Measurements from ENCODE around the gene TNNI2.

The TNNI2 gene

DNA sequence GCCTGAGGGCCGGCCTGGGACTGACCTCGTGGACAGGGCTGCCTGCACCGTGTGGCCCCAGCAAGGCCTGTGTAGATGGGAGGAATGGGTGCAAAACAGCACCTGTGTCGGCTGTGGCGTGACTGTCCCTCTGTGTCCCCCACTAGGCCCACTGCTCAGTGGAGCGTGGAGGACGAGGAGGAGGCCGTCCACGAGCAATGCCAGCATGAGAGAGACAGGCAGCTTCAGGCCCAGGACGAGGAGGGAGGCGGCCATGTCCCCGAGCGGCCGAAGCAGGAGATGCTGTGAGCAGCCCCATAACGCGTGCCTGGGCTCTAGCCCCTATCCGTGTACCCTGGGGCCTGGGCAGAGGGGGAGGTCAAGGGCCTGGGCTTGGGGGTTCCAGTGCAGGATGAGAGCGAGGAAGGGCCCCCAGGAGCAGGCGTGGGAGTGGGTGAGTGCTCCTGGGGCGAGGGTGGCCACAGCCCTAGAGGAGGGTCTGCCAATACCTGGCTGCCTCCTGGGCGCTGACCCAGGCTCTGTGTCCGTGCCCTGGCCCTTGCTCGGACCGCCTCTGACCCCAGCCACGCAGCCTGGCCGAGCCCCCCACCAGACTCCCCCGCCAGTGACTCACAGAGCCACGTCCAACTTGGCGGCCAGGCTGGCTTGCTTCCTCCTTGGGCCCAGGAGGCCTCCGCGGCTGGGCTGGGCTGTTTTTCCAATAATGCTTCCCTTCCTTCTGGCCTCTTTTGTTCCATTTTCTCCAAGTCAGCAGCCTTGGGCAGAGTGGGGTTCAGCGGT, 41.4 kb downstream of the TNNI2 start:
- no peaks in the 10 kb centered on the region for H3K9me3 ChIP-seq
- H3K27me3 ChIP-seq = no peaks in the 10 kb centered on the region
- peaks cover 98% of the 10 kb centered on the region for H3K36me3 ChIP-seq
- TF ChIP-seq, protein P1, sequence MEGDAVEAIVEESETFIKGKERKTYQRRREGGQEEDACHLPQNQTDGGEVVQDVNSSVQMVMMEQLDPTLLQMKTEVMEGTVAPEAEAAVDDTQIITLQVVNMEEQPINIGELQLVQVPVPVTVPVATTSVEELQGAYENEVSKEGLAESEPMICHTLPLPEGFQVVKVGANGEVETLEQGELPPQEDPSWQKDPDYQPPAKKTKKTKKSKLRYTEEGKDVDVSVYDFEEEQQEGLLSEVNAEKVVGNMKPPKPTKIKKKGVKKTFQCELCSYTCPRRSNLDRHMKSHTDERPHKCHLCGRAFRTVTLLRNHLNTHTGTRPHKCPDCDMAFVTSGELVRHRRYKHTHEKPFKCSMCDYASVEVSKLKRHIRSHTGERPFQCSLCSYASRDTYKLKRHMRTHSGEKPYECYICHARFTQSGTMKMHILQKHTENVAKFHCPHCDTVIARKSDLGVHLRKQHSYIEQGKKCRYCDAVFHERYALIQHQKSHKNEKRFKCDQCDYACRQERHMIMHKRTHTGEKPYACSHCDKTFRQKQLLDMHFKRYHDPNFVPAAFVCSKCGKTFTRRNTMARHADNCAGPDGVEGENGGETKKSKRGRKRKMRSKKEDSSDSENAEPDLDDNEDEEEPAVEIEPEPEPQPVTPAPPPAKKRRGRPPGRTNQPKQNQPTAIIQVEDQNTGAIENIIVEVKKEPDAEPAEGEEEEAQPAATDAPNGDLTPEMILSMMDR (IDR thresholded peaks at IDR 0.05) = no peak
- no peak overlapping the region for H3K4me3 ChIP-seq (ENCODE audit: low read depth in 1 of 2, low read length in 1 of 2)
- H3K27ac ChIP-seq = peak overlapping the region; percentile 64
- peaks cover 45 to 73% of the 10 kb centered on the region in 2 experiments for H3K4me1 ChIP-seq (ENCODE audit: control insufficient read depth in 1 of 2, insufficient read depth in 1 of 2, low read depth in 1 of 2, low read length in 1 of 2)

DNA sequence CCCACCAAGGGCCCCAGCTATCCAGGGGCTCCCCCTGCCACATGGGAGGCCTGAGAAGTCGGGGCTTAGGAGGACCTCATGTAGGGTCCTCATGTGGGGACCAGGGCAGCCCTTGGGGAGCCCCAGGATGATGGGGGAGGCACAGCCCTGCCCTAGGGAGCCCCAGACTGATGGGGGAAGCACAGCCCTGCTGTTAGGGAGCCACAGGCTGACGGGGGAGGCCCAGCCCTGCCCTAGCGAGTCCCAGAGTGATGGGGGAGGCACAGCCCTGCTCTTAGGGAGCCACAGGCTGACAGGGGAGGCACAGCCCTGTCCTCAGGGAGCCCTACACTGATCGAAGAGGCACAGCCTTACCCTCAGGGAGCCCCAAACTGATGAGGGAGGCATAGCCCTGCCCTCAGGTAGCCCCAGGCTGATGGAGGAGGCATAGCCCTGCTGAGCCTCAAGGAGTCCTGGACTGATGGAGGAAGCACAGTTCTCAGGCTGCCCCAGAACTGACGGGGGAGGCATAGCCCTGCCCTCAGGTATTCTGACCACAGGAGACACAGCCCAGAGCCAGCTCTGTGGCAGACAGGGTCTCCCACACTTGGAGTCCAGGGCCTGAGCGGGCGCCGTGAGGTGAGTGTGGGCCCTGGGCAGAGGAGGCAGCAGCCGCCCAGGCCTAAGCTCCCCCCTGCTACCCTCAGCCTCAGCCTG, 42.1 kb downstream of the TNNI2 start:
- TF ChIP-seq, protein P1 (IDR thresholded peaks at IDR 0.05) = no peak
- Histone ChIP-seq H3K4me3 (ENCODE audit: low read depth in 1 of 2, low read length in 1 of 2) (no peak overlapping the region), H3K36me3 (peaks cover 98% of the 10 kb centered on the region), H3K27me3 (no peaks in the 10 kb centered on the region), H3K27ac (peak overlapping the region; percentile 64), H3K4me1 (ENCODE audit: control insufficient read depth in 1 of 2, insufficient read depth in 1 of 2, low read depth in 1 of 2, low read length in 1 of 2) (peaks cover 45 to 65% of the 10 kb centered on the region in 2 experiments), H3K9me3 (no peaks in the 10 kb centered on the region)

DNA sequence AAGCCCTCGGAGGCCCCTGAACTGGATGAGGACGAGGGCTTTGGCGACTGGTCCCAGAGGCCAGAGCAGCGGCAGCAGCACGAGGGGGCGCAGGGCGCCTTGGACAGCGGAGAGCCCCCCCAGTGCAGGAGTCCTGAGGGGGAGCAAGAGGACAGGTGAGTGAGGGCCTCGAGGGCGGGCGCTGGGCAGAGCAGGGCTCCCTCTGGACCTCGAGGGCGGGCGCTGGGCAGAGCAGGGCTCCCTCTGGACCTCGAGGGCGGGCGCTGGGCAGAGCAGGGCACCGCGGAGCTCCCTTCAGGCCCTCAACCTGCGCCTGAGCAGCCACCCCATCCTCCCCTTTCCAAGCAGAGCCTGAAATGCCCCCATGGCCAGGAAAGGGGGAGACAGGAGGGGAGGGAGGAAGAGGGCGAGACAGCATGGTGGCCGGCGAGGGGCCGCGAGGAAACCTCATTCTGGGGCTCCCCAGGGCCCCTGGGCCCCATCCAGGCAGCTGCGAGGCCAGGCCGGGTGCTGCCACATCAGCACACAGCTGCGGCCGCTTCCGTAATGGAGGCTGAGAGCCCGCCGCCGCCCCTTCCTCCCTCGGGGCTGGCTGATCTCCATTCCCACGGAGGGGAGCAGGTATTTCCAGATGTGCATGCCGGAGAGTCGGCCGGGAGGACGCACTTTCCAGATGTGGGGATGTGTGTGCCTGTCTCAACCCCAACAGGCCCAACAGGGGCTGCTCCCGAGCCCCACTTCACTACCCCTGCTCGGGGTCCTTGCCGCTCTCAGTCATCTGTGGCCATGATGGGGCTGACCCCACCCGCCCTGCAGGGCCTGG, 42.9 kb downstream of the TNNI2 start:
- TF ChIP-seq, protein P1 (IDR thresholded peaks at IDR 0.05) = no peak
- Histone ChIP-seq H3K4me3 (ENCODE audit: low read depth in 1 of 2, low read length in 1 of 2) (no peak overlapping the region), H3K27ac (peak overlapping the region; percentile 64), H3K36me3 (peaks cover 98% of the 10 kb centered on the region), H3K4me1 (ENCODE audit: control insufficient read depth in 1 of 2, insufficient read depth in 1 of 2, low read depth in 1 of 2, low read length in 1 of 2) (peaks cover 39 to 60% of the 10 kb centered on the region in 2 experiments), H3K27me3 (peaks cover 7% of the 10 kb centered on the region), H3K9me3 (no peaks in the 10 kb centered on the region)

DNA sequence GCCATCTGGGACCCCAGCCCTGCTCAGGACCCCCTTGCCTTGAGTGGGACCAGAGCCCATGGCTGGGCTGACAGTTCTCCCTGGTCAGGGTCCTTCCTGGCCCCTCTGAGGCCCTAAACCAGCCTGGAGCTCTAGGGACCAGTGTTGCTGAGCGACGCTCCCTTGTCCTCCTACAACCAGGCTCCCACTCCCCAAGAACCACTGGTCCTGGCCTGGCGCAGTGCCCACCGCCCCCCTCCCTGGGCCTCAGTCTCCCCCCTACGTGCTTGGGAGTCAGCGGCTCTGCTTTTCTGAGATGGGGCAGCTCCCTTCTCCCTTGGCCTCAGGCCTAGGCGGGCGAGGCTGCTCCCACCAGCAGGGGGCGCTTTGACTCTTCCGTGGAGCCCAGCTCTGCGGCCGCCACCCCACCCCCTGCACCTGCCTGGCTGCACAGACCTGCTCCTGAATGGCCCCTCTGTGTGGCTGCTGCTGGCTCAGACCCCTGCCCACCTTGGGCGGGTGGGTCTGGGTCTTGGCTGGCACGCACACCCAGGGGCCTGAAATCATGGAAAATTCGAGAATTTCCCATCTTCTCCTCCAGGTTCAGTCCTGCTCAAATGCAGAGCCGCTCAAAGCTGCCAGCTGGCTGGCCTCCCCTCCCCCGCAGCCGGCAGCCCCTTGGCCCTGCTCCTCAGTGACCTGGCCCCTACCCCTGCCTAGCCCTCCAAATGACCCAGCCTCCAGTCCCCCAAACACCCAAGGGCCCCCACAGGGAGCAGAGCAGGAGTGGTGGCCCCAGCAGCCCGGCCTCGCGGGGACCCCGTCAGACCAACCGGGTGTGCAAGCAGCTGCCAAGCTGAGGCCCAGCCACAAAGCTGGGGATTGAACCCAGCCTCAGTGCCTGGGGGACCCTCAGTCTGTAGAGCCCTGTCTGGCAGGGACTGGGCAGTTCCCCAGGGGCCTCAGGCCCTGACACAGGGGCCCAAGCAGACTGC, 43.8 kb downstream of the TNNI2 start:
- Histone ChIP-seq H3K4me3 (ENCODE audit: low read depth in 1 of 2, low read length in 1 of 2) (no peak overlapping the region), H3K9me3 (no peaks in the 10 kb centered on the region), H3K27ac (peak overlapping the region; percentile 64), H3K4me1 (ENCODE audit: control insufficient read depth in 1 of 2, insufficient read depth in 1 of 2, low read depth in 1 of 2, low read length in 1 of 2) (peaks cover 38 to 63% of the 10 kb centered on the region in 2 experiments), H3K27me3 (peaks cover 16% of the 10 kb centered on the region), H3K36me3 (peaks cover 100% of the 10 kb centered on the region)
- TF ChIP-seq, protein P1 (IDR thresholded peaks at IDR 0.05) = peak; percentile 83

Data from neutrophil (primary cell).